BE2C (cell line): Measurements from ENCODE around the gene GASK1A.

Source experiments
- DNase-seq: peaks from one replicate; pipeline ENCODE4 v3.0.0-alpha.2; 2020
- H3K27me3 ChIP-seq: fragments of 250-450 bp; sonication (Bioruptor Pico); 2 replicates; pipeline ENCODE4 v1.5.1; 2020; ENCODE audit warnings: mild to moderate bottlenecking
- H3K36me3 ChIP-seq: fragments of 250-450 bp; sonication (Bioruptor Pico); 2 replicates; pipeline ENCODE4 v1.5.1; 2020; ENCODE audit warnings: mild to moderate bottlenecking
- H3K4me1 ChIP-seq: fragments of 250-450 bp; sonication (Bioruptor Pico); 2 replicates; pipeline ENCODE4 v1.5.1; 2020
- H3K4me3 ChIP-seq: 2 replicates; pipeline ENCODE4 v1.5.1; 2011; ENCODE audit warnings: low read depth, low read length
- H3K9me3 ChIP-seq: fragments of 250-450 bp; sonication (Bioruptor Pico); 2 replicates; pipeline ENCODE4 v1.5.1; 2020
- CTCF ChIP-seq: IDR thresholded peaks from 2 replicates; pipeline ENCODE4 v1.5.1; 2012; ENCODE audit warnings: mild to moderate bottlenecking, low read depth, low read length

Gene GASK1A

GRCh38 chr3:43031485-43031884 lies 52.4 kb downstream of the GASK1A start:
- TF ChIP-seq CTCF: no peak
- Histone ChIP-seq H3K36me3 (no peaks in the 10 kb centered on the region), H3K9me3 (no peaks in the 10 kb centered on the region), H3K4me1 (no peaks in the 10 kb centered on the region), H3K4me3 (no peak overlapping the region), H3K27me3 (no peaks in the 10 kb centered on the region)
- DNase-seq: no peak

GRCh38 chr3:43031889-43032545 lies 52.9 kb downstream of the GASK1A start:
- H3K27me3 ChIP-seq: no peaks in the 10 kb centered on the region
- H3K9me3 ChIP-seq: no peaks in the 10 kb centered on the region
- no peaks in the 10 kb centered on the region for H3K4me1 ChIP-seq
- no peak overlapping the region for H3K4me3 ChIP-seq
- no peak for TF ChIP-seq CTCF
- DNase-seq: no peak
- no peaks in the 10 kb centered on the region for H3K36me3 ChIP-seq

GRCh38 chr3:43032646-43033628 lies 53.8 kb downstream of the GASK1A start:
- no peaks in the 10 kb centered on the region for H3K36me3 ChIP-seq
- no peaks in the 10 kb centered on the region for H3K4me1 ChIP-seq
- DNase-seq: no peak
- no peak overlapping the region for H3K4me3 ChIP-seq
- H3K27me3 ChIP-seq: no peaks in the 10 kb centered on the region
- TF ChIP-seq CTCF: no peak
- no peaks in the 10 kb centered on the region for H3K9me3 ChIP-seq

GRCh38 chr3:43034200-43034599 lies 55.1 kb downstream of the GASK1A start:
- no peaks in the 10 kb centered on the region for H3K27me3 ChIP-seq

GRCh38 chr3:43034911-43035310 lies 55.8 kb downstream of the GASK1A start:
- H3K27me3 ChIP-seq: no peaks in the 10 kb centered on the region

More at GRCh38 chr3:43034200-43034599, 55.1 kb downstream of the GASK1A start:
- H3K4me3 ChIP-seq: no peak overlapping the region
- TF ChIP-seq CTCF: no peak
- no peaks in the 10 kb centered on the region for H3K36me3 ChIP-seq
- no peaks in the 10 kb centered on the region for H3K4me1 ChIP-seq
- DNase-seq: no peak
- no peaks in the 10 kb centered on the region for H3K9me3 ChIP-seq

More at GRCh38 chr3:43034911-43035310, 55.8 kb downstream of the GASK1A start:
- no peaks in the 10 kb centered on the region for H3K36me3 ChIP-seq
- DNase-seq: no peak
- TF ChIP-seq CTCF: no peak
- H3K4me1 ChIP-seq: no peaks in the 10 kb centered on the region
- H3K4me3 ChIP-seq: no peak overlapping the region
- no peaks in the 10 kb centered on the region for H3K9me3 ChIP-seq
